WI38 (cell line): ENCODE measurements around the gene MCF2L2.

ENCODE experiments used
- H3K4me3 ChIP-seq: 2 replicates; pipeline ENCODE4 v1.5.1; 2011; ENCODE audit warnings: low read depth, mild to moderate bottlenecking, control low read depth, low read length
- CTCF ChIP-seq: IDR thresholded peaks from 2 replicates; pipeline ENCODE4 v1.5.1; 2012; ENCODE audit warnings: low read depth, mild to moderate bottlenecking, control low read depth, low read length

MCF2L2 gene

GRCh38 chr3:183220828-183221227 lies 207.6 kb downstream of the MCF2L2 start:
- no peak for TF ChIP-seq CTCF

GRCh38 chr3:183218826-183219225 lies 209.6 kb downstream of the MCF2L2 start:
- TF ChIP-seq CTCF = no peak
- no peak overlapping the region for H3K4me3 ChIP-seq

More at GRCh38 chr3:183220828-183221227, 207.6 kb downstream of the MCF2L2 start:
- H3K4me3 ChIP-seq = no peak overlapping the region

GRCh38 chr3:183217548-183218332 lies 210.7 kb downstream of the MCF2L2 start:
- TF ChIP-seq CTCF = no peak

GRCh38 chr3:183215591-183216202 lies 212.7 kb downstream of the MCF2L2 start:
- H3K4me3 ChIP-seq = no peak overlapping the region
- TF ChIP-seq CTCF = no peak

More at GRCh38 chr3:183217548-183218332, 210.7 kb downstream of the MCF2L2 start:
- H3K4me3 ChIP-seq = no peak overlapping the region

GRCh38 chr3:183214277-183214612 lies 214.2 kb downstream of the MCF2L2 start:
- H3K4me3 ChIP-seq = no peak overlapping the region
- TF ChIP-seq CTCF = no peak

GRCh38 chr3:183213415-183214276 lies 214.8 kb downstream of the MCF2L2 start:
- H3K4me3 ChIP-seq = no peak overlapping the region
- no peak for TF ChIP-seq CTCF
